ENCODE results near the gene COL4A4.

Gene COL4A4

GRCh38 chr2:227161947-227162346 lies 2.1 kb downstream of the COL4A4 start:
- DNase-seq (ENCODE audit: low spot score): no peak

GRCh38 chr2:227160164-227160563 lies 3.8 kb downstream of the COL4A4 start:
- DNase-seq (ENCODE audit: low spot score): no peak

- DNase-seq (ENCODE audit: low spot score): no peak
Observed at GRCh38 chr2:227154986-227155774, 8.8 kb downstream of the COL4A4 start.

- no peak for DNase-seq (ENCODE audit: low spot score)
Observed at GRCh38 chr2:227153758-227154486, 10.1 kb downstream of the COL4A4 start.

GRCh38 chr2:227153307-227153706 lies 10.7 kb downstream of the COL4A4 start:
- no peak for DNase-seq (ENCODE audit: low spot score)

GRCh38 chr2:227152093-227152766 lies 11.8 kb downstream of the COL4A4 start:
- DNase-seq (ENCODE audit: low spot score): no peak

GRCh38 chr2:227150222-227150936 lies 13.6 kb downstream of the COL4A4 start:
- no peak for DNase-seq (ENCODE audit: low spot score)

- DNase-seq (ENCODE audit: low spot score): no peak
Observed at GRCh38 chr2:227148106-227148505, 15.9 kb downstream of the COL4A4 start.

GRCh38 chr2:227147023-227147422 lies 17.0 kb downstream of the COL4A4 start:
- no peak for DNase-seq (ENCODE audit: low spot score)

GRCh38 chr2:227146456-227146855 lies 17.5 kb downstream of the COL4A4 start:
- DNase-seq (ENCODE audit: low spot score): no peak

- no peak for DNase-seq (ENCODE audit: low spot score)
Observed at GRCh38 chr2:227143895-227144294, 20.1 kb downstream of the COL4A4 start.

GRCh38 chr2:227141301-227141700 lies 22.7 kb downstream of the COL4A4 start:
- no peak for DNase-seq (ENCODE audit: low spot score)

GRCh38 chr2:227134591-227134990 lies 29.4 kb downstream of the COL4A4 start:
- no peak for DNase-seq (ENCODE audit: low spot score)

GRCh38 chr2:227132986-227133385 lies 31.0 kb downstream of the COL4A4 start:
- no peak for DNase-seq (ENCODE audit: low spot score)

GRCh38 chr2:227130636-227131035 lies 33.4 kb downstream of the COL4A4 start:
- DNase-seq (ENCODE audit: low spot score): no peak

- DNase-seq (ENCODE audit: low spot score): no peak
Observed at GRCh38 chr2:227127201-227127600, 36.8 kb downstream of the COL4A4 start.

GRCh38 chr2:227125506-227125905 lies 38.5 kb downstream of the COL4A4 start:
- no peak for DNase-seq (ENCODE audit: low spot score)

- DNase-seq (ENCODE audit: low spot score): no peak
Observed at GRCh38 chr2:227124811-227125210, 39.2 kb downstream of the COL4A4 start.

- DNase-seq (ENCODE audit: low spot score): no peak
Observed at GRCh38 chr2:227123697-227124096, 40.3 kb downstream of the COL4A4 start.

GRCh38 chr2:227118353-227118752 lies 45.7 kb downstream of the COL4A4 start:
- DNase-seq (ENCODE audit: low spot score): no peak

- DNase-seq (ENCODE audit: low spot score): no peak
Observed at GRCh38 chr2:227117852-227118251, 46.2 kb downstream of the COL4A4 start.

- DNase-seq (ENCODE audit: low spot score): no peak
Observed at GRCh38 chr2:227117027-227117426, 47.0 kb downstream of the COL4A4 start.
